HepG2 (cell line): ENCODE results near the gene PCBD1. TPM values are rescaled to one million over a fixed set of nuclear protein-coding genes. Genes with fewer than 3 reads are reported as not detected.

Experiments
- AGO2 ChIP-seq: fragments of 200-400 bp; formaldehyde crosslinking; optimal IDR thresholded peaks from 2 replicates; pipeline ENCODE3; 2017; ENCODE audit warnings: mild to moderate bottlenecking, low read depth, low read length, moderate library complexity
- ARNT2 ChIP-seq: sonication (generic); formaldehyde crosslinking; IDR thresholded peaks from 2 replicates; pipeline ENCODE4 v1.8.0; 2022; ENCODE audit warnings: mild to moderate bottlenecking, low read depth, missing genetic modification reagents, moderate library complexity
- HIVEP1 ChIP-seq: sonication (generic); formaldehyde crosslinking; IDR thresholded peaks from 2 replicates; pipeline ENCODE4 v1.4.0; 2020; ENCODE audit warnings: mild to moderate bottlenecking, missing genetic modification reagents
- HMGXB4 ChIP-seq, 2 experiments: sonication (generic) in 1 of 2; formaldehyde crosslinking in 1 of 2; IDR thresholded peaks; 2 replicates each; pipeline versions ENCODE4 v1.4.0 to v1.6.1; 2018 to 2020; ENCODE audit warnings: missing genetic modification reagents in 2 of 2, borderline replicate concordance in 1 of 2, low read depth in 1 of 2, mild to moderate bottlenecking in 1 of 2, missing biosample characterization in 1 of 2
- HNF1B ChIP-seq: sonication (generic); formaldehyde crosslinking; IDR thresholded peaks from 2 replicates; pipeline ENCODE4 v1.5.1; 2020; ENCODE audit warnings: mild to moderate bottlenecking, moderate library complexity, missing genetic modification reagents
- HOXA3 ChIP-seq: sonication (generic); formaldehyde crosslinking; IDR thresholded peaks from 2 replicates; pipeline ENCODE4 v1.5.0; 2020; ENCODE audit warnings: missing genetic modification reagents
- NKX3-1 ChIP-seq: sonication (generic); formaldehyde crosslinking; IDR thresholded peaks from 2 replicates; pipeline ENCODE4 v1.5.0; 2020; ENCODE audit warnings: missing genetic modification reagents
- NONO ChIP-seq, 2 experiments: fragments of 450-650 bp in 1 of 2; sonication (generic) in 1 of 2; formaldehyde crosslinking in 1 of 2; IDR thresholded peaks in 1 of 2; conservative IDR thresholded peaks in 1 of 2; 2 replicates each; pipeline versions ENCODE4 v1.6.1 to v1.8.0; 2017 to 2022; ENCODE audit warnings: mild to moderate bottlenecking in 1 of 2, missing genetic modification reagents in 1 of 2, moderate library complexity in 1 of 2
- REXO4 ChIP-seq: sonication (generic); formaldehyde crosslinking; IDR thresholded peaks from 2 replicates; pipeline ENCODE4 v1.8.0; 2022; ENCODE audit warnings: missing genetic modification reagents, mild to moderate bottlenecking, borderline replicate concordance
- XRCC5 ChIP-seq: fragments of 200-400 bp; formaldehyde crosslinking; optimal IDR thresholded peaks from 2 replicates; pipeline ENCODE3; 2017; ENCODE audit warnings: mild to moderate bottlenecking, low read length
- ZFP62 ChIP-seq: sonication (generic); formaldehyde crosslinking; IDR thresholded peaks from 2 replicates; pipeline ENCODE4 v1.4.0; 2020; ENCODE audit warnings: missing genetic modification reagents
- ZNF180 ChIP-seq: sonication (generic); formaldehyde crosslinking; IDR thresholded peaks from 2 replicates; pipeline ENCODE4 v1.4.0; 2020; ENCODE audit warnings: low read depth, missing genetic modification reagents, borderline replicate concordance
- ZNF512 ChIP-seq: sonication (generic); formaldehyde crosslinking; IDR thresholded peaks from 2 replicates; pipeline ENCODE4 v1.4.0; 2020; ENCODE audit warnings: mild to moderate bottlenecking, missing genetic modification reagents
- ZNF720 ChIP-seq: sonication (generic); formaldehyde crosslinking; IDR thresholded peaks from 2 replicates; pipeline ENCODE4 v1.4.0; 2020; ENCODE audit warnings: missing genetic modification reagents
- ZNF724P ChIP-seq: sonication (generic); formaldehyde crosslinking; IDR thresholded peaks from 2 replicates; pipeline ENCODE4 v1.8.0; 2022; ENCODE audit warnings: missing genetic modification reagents, borderline replicate concordance
- ZNF747 ChIP-seq: sonication (generic); formaldehyde crosslinking; IDR thresholded peaks from 2 replicates; pipeline ENCODE4 v1.8.1; 2023; ENCODE audit warnings: missing genetic modification reagents, mild to moderate bottlenecking, borderline replicate concordance
- ZNF776 ChIP-seq: sonication (generic); formaldehyde crosslinking; IDR thresholded peaks from 2 replicates; pipeline ENCODE4 v1.4.0; 2020; ENCODE audit warnings: mild to moderate bottlenecking, missing genetic modification reagents
- ZSCAN25 ChIP-seq: sonication (generic); formaldehyde crosslinking; IDR thresholded peaks from 2 replicates; pipeline ENCODE4 v1.8.0; 2022; ENCODE audit warnings: mild to moderate bottlenecking, missing genetic modification reagents
- polyA plus RNA-seq, 8 experiments: library from polyadenylated mRNA; depleted of rRNA in 3 of 8; stranded (reverse) in 7 of 8; unstranded in 1 of 8; fragments of >200 nt; fragmentation: Illumina TruSeq in 4 of 8; extraction: Trizol in 4 of 8; gene quantifications; 2 replicates each; pipeline versions ENCODE4 v1.2.1 to v1.2.3, GENCODE V29; 2011 to 2016; ENCODE audit warnings: low read depth in 4 of 8, missing spikeins in 1 of 8, mixed read lengths in 1 of 8; ENCODE audit not compliant: insufficient read depth in 1 of 8
- total RNA-seq, 5 experiments: library from RNA; depleted of rRNA; stranded (reverse); fragments of >200 nt; fragmentation: Illumina TruSeq; extraction: Trizol; gene quantifications; 2 replicates each; pipeline ENCODE4 v1.2.3, GENCODE V29; 2016; ENCODE audit warnings: low read depth in 1 of 5

PCBD1 gene
- total and polyA plus RNA-seq, 2 of the 13 experiments (the other 11 are each of a cell fraction or from before 2014, with no cell fraction given) = 95.3 to 168 TPM

DNA sequence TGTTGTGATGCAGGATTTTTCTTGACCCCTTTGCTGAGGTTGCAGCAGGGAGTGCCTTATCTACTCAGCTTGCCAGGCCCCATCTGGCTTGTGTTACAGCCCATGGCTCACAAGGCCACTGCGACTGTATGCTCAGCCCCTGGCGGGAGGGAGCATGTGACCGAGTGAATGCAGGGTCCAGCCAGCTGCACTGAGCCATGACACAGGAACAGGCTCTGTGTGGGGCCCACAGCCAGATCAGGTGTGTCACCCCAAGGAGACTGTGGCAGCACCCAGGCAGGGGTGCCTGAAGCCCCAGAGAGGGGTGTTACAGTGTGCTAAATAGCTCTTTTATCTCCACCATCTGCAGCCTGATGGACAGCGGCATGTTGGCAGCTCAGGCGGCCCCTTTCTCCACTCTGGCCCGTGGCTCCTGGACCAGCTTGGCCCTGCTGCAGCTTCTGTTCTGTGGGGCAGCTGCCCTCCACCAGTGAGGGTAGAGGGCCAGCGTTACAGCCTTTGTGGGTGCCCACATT is 2.6 kb upstream of the PCBD1 start (continued):
- TF ChIP-seq HMGXB4 (CRISPR knock-in tag; IDR thresholded peaks at IDR 0.05; ENCODE audit: borderline replicate concordance in 1 of 2, low read depth in 1 of 2) (0 out of 4 replicates have a peak, but pooled peaks of 1 of the 2 experiments have one; percentile 28), NONO (IDR thresholded peaks at IDR 0.05) (no peak), NONO (CRISPR knock-in tag; conservative IDR thresholded peaks at IDR 0.05) (peak; percentile 32; the same call in 1 of the 2 replicates), NKX3-1 (CRISPR knock-in tag) (no peak), ARNT2 (no peak), ZNF180 (CRISPR knock-in tag) (no peak), ZNF776 (CRISPR knock-in tag) (no peak), AGO2 (no peak), HNF1B (CRISPR knock-in tag) (peak; percentile 47; the same call in 1 of the 2 replicates), ZFP62 (CRISPR knock-in tag) (no peak), ZNF720 (CRISPR knock-in tag) (no peak), REXO4 (CRISPR knock-in tag) (no peak), XRCC5 (peak; percentile 45), HIVEP1 (CRISPR knock-in tag) (0 out of 2 replicates have a peak, but pooled peaks have one; percentile 44), ZNF747 (CRISPR knock-in tag) (no peak), ZNF724P (peak; percentile 50; the same call in 1 of the 2 replicates), HOXA3 (CRISPR knock-in tag) (peak; percentile 53; the same call in 1 of the 2 replicates), ZNF512 (no peak), ZSCAN25 (CRISPR knock-in tag) (0 out of 2 replicates have a peak, but pooled peaks have one; percentile 31)
